DOHH2 (cell line): Measurements from ENCODE around the gene ATP10B.

Experiments used
- H3F3A ChIP-seq: fragments of 200-600 bp; sonication (generic), shearing (Covaris generic); 2 replicates; pipeline ENCODE4 v1.6.0; 2016; ENCODE audit warnings: antibody characterized with exemption, mild to moderate bottlenecking; ENCODE audit not compliant: control insufficient read depth, insufficient read depth
- H3K27ac ChIP-seq: fragments of 200-600 bp; sonication (generic); 2 replicates; pipeline ENCODE4 v1.5.1; 2014; ENCODE audit warnings: low read depth, mild to moderate bottlenecking, low read length, moderate library complexity
- H3K27me3 ChIP-seq: fragments of 200-600 bp; sonication (generic); 2 replicates; pipeline ENCODE4 v1.6.1; 2014; ENCODE audit warnings: mild to moderate bottlenecking, low read length, mixed read lengths; ENCODE audit not compliant: control insufficient read depth
- H3K36me3 ChIP-seq: fragments of 200-600 bp; sonication (generic); 2 replicates; pipeline ENCODE4 v1.6.1; 2014; ENCODE audit warnings: mild to moderate bottlenecking, low read length, moderate library complexity, mixed read lengths; ENCODE audit not compliant: control insufficient read depth
- H3K4me1 ChIP-seq: fragments of 200-600 bp; sonication (generic); 2 replicates; pipeline ENCODE4 v1.6.1; 2014; ENCODE audit warnings: mild to moderate bottlenecking, low read length, mixed read lengths; ENCODE audit not compliant: control insufficient read depth
- H3K4me2 ChIP-seq: fragments of 200-600 bp; sonication (generic); 2 replicates; pipeline ENCODE4 v1.6.0; 2014; ENCODE audit warnings: mild to moderate bottlenecking, low read length, moderate library complexity
- H3K4me3 ChIP-seq: fragments of 200-600 bp; sonication (generic); 2 replicates; pipeline ENCODE4 v1.5.1; 2014; ENCODE audit warnings: mild to moderate bottlenecking, low read length, mixed read lengths
- H3K79me2 ChIP-seq: fragments of 200-600 bp; sonication (generic); 2 replicates; pipeline ENCODE4 v1.6.1; 2014; ENCODE audit warnings: mild to moderate bottlenecking, low read length, mixed read lengths; ENCODE audit not compliant: control insufficient read depth
- H3K9me2 ChIP-seq: fragments of 200-600 bp; sonication (generic); replicated peaks from 2 replicates; pipeline ENCODE4 v1.6.1; 2014; ENCODE audit warnings: mild to moderate bottlenecking, low read length, mixed read lengths; ENCODE audit not compliant: control insufficient read depth
- H3K9me3 ChIP-seq: fragments of 200-600 bp; sonication (generic); 2 replicates; pipeline ENCODE4 v1.6.1; 2014; ENCODE audit warnings: antibody characterized with exemption, low read length, mixed read lengths; ENCODE audit not compliant: control insufficient read depth, insufficient read depth
- H4K20me1 ChIP-seq: fragments of 200-600 bp; sonication (generic); 2 replicates; pipeline ENCODE4 v1.6.0; 2014; ENCODE audit warnings: low read depth, mild to moderate bottlenecking, antibody characterized with exemption, low read length, moderate library complexity; ENCODE audit not compliant: control insufficient read depth, insufficient read depth
- EZH2phosphoT487 ChIP-seq: fragments of 200-600 bp; sonication (generic); IDR thresholded peaks from 2 replicates; pipeline ENCODE4 v1.6.1; 2017; ENCODE audit warnings: borderline replicate concordance, mild to moderate bottlenecking, antibody characterized with exemption, low read length, moderate library complexity, mixed read lengths
- TF ChIP-seq, protein P1 (sequence below): fragments of 200-600 bp; sonication (generic); IDR thresholded peaks from one replicate; pipeline ENCODE4 v1.5.1; 2014; ENCODE audit warnings: antibody characterized with exemption, mild to moderate bottlenecking, low read depth, low read length; ENCODE audit not compliant: poor library complexity, severe bottlenecking

The ATP10B gene

DNA sequence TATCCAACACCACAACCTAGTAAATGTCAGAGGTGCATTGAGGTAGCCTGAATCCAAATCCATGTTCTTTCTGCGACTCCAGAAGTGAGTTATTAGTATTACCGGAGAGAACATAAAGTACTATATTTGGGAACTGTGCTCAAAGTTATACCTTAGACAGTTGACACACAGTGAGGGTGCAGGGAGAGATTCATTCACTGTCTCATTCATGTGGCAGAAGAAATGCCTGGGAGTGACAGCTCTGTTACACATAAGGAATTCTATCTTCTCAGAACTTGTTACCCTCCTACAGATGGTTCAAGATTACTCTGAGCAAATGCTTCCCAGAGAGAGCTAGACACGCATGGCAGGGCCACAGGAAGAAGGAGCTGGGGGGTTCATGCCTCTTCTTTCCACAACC lies 103.0 kb downstream of the ATP10B start:
- H3K4me2 ChIP-seq = no peak overlapping the region
- H3K4me1 ChIP-seq = no peaks in the 10 kb centered on the region
- no peaks in the 10 kb centered on the region; the same call in 1 of the 2 replicates for H3K9me2 ChIP-seq

GRCh38 chr5:160747987-160748386 lies 104.0 kb downstream of the ATP10B start:
- H3K4me2 ChIP-seq = no peak overlapping the region
- H3K79me2 ChIP-seq = no peaks in the 10 kb centered on the region
- H3K4me1 ChIP-seq = no peaks in the 10 kb centered on the region
- H3K4me3 ChIP-seq = no peak overlapping the region
- no peaks in the 10 kb centered on the region for H3K9me3 ChIP-seq
- no peaks in the 10 kb centered on the region for H3F3A ChIP-seq
- no peaks in the 10 kb centered on the region; the same call in 1 of the 2 replicates for H3K9me2 ChIP-seq
- TF ChIP-seq EZH2phosphoT487 = no peak
- TF ChIP-seq, protein P1, sequence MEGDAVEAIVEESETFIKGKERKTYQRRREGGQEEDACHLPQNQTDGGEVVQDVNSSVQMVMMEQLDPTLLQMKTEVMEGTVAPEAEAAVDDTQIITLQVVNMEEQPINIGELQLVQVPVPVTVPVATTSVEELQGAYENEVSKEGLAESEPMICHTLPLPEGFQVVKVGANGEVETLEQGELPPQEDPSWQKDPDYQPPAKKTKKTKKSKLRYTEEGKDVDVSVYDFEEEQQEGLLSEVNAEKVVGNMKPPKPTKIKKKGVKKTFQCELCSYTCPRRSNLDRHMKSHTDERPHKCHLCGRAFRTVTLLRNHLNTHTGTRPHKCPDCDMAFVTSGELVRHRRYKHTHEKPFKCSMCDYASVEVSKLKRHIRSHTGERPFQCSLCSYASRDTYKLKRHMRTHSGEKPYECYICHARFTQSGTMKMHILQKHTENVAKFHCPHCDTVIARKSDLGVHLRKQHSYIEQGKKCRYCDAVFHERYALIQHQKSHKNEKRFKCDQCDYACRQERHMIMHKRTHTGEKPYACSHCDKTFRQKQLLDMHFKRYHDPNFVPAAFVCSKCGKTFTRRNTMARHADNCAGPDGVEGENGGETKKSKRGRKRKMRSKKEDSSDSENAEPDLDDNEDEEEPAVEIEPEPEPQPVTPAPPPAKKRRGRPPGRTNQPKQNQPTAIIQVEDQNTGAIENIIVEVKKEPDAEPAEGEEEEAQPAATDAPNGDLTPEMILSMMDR = no peak
- H3K27me3 ChIP-seq = no peaks in the 10 kb centered on the region
- H3K36me3 ChIP-seq = no peaks in the 10 kb centered on the region
- H3K27ac ChIP-seq = no peak overlapping the region
- H4K20me1 ChIP-seq = no peaks in the 10 kb centered on the region

More for the DNA sequence above, 103.0 kb downstream of the ATP10B start:
- Histone ChIP-seq H3F3A (no peaks in the 10 kb centered on the region), H3K36me3 (no peaks in the 10 kb centered on the region), H4K20me1 (no peaks in the 10 kb centered on the region), H3K9me3 (no peaks in the 10 kb centered on the region), H3K79me2 (no peaks in the 10 kb centered on the region), H3K4me3 (no peak overlapping the region), H3K27me3 (no peaks in the 10 kb centered on the region), H3K27ac (no peak overlapping the region)
- TF ChIP-seq, protein P1 = no peak
- TF ChIP-seq EZH2phosphoT487 = no peak

GRCh38 chr5:160747559-160747958 lies 104.5 kb downstream of the ATP10B start:
- H3K4me1 ChIP-seq = no peaks in the 10 kb centered on the region
- no peak overlapping the region for H3K4me2 ChIP-seq
- no peaks in the 10 kb centered on the region for H3K36me3 ChIP-seq
- no peaks in the 10 kb centered on the region; the same call in 1 of the 2 replicates for H3K9me2 ChIP-seq
- no peak for TF ChIP-seq EZH2phosphoT487
- TF ChIP-seq, protein P1 = no peak
- H3F3A ChIP-seq = no peaks in the 10 kb centered on the region
- no peaks in the 10 kb centered on the region for H3K9me3 ChIP-seq
- no peak overlapping the region for H3K27ac ChIP-seq
- H3K79me2 ChIP-seq = no peaks in the 10 kb centered on the region
- H4K20me1 ChIP-seq = no peaks in the 10 kb centered on the region
- no peak overlapping the region for H3K4me3 ChIP-seq
- no peaks in the 10 kb centered on the region for H3K27me3 ChIP-seq
